Skeletal muscle satellite cell (primary cell): ENCODE results near the gene ESD.

Experiments used
- H3K27me3 ChIP-seq: 2 replicates; pipeline ENCODE4 v1.7.0; 2013; ENCODE audit warnings: low read length; ENCODE audit not compliant: control insufficient read depth, insufficient read depth
- H3K36me3 ChIP-seq: 2 replicates; pipeline ENCODE4 v1.7.0; 2013; ENCODE audit warnings: mild to moderate bottlenecking, control low read depth, low read length; ENCODE audit not compliant: insufficient read depth
- H3K4me1 ChIP-seq: 2 replicates; pipeline ENCODE4 v1.7.0; 2013; ENCODE audit warnings: low read length; ENCODE audit not compliant: control insufficient read depth, insufficient read depth
- H3K4me2 ChIP-seq: 2 replicates; pipeline ENCODE4 v1.7.0; 2013; ENCODE audit warnings: mild to moderate bottlenecking, low read length
- H3K4me3 ChIP-seq: 2 replicates; pipeline ENCODE4 v1.7.0; 2013; ENCODE audit warnings: low read length
- H3K9ac ChIP-seq: 2 replicates; pipeline ENCODE4 v1.7.0; 2013; ENCODE audit warnings: mild to moderate bottlenecking, low read depth, low read length, moderate library complexity
- H3K9me3 ChIP-seq: replicated peaks from 2 replicates; pipeline ENCODE4 v1.7.0; 2013; ENCODE audit warnings: mild to moderate bottlenecking, control low read depth, low read length

Gene ESD

DNA sequence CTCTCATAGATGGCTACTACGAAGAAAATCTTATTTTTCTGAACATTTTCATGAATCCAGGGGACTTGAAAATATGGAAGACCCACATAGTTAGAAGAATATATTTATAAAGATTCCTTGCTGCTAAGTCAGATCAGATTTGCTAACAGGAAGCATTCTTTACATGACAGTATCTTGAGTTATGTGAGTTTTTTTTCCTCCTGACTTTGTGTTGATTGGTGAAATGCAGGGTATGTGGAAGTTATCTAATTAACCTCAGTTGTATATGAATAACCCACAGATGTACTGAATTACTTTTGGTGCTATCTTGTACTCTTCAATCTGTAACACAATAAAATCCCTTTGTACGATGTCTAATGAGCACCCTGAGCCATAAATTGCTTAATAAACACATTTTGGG is 53.8 kb downstream of the ESD start:
- H3K4me1 ChIP-seq: peaks cover 10% of the 10 kb centered on the region
- H3K36me3 ChIP-seq: peaks cover 17% of the 10 kb centered on the region
- peak overlapping the region; percentile 7 for H3K4me2 ChIP-seq
- H3K9ac ChIP-seq: no peak overlapping the region
- no peak overlapping the region for H3K4me3 ChIP-seq
- no peaks in the 10 kb centered on the region for H3K9me3 ChIP-seq
- H3K27me3 ChIP-seq: no peaks in the 10 kb centered on the region

DNA sequence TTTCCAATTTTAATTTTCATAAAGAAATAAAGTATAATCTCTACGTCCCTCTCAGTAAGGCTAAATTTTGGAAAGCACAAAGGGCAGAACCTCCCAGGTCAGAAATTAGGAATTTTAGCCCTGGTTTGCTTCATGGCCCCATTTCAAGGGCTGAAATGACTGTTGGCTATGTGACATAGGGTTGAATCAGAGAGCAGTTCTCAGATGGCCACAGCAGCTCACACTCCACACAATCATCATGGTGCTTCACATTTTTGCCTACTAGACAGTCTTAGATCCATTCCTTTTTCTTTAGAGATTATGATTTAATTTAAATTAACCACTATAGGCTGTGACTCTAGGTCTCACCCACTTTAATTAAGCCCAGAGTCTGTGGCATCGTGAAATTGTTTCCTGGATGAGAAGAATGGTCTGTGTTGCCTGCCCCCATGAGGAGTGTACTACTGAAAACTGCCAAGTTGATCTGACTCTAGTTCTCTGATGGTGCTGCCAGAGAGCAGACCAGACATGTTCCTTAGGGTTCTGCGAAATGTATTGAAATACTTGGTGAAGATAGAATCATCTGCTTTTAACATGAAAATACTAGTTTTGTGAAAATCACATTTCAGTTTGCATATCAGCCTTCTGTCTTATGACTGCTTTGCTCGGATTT is 57.4 kb downstream of the ESD start:
- Histone ChIP-seq H3K4me3 (no peak overlapping the region), H3K4me1 (peaks cover 10% of the 10 kb centered on the region), H3K9ac (no peak overlapping the region), H3K36me3 (peaks cover 17% of the 10 kb centered on the region), H3K9me3 (no peaks in the 10 kb centered on the region), H3K4me2 (no peak overlapping the region), H3K27me3 (no peaks in the 10 kb centered on the region)

GRCh38 chr13:46738766-46739165 is 58.2 kb downstream of the ESD start:
- no peaks in the 10 kb centered on the region for H3K27me3 ChIP-seq
- peaks cover 12% of the 10 kb centered on the region for H3K36me3 ChIP-seq
- no peak overlapping the region for H3K9ac ChIP-seq
- no peak overlapping the region for H3K4me3 ChIP-seq
- no peaks in the 10 kb centered on the region for H3K9me3 ChIP-seq
- no peak overlapping the region for H3K4me2 ChIP-seq
- peaks cover 10% of the 10 kb centered on the region for H3K4me1 ChIP-seq

DNA sequence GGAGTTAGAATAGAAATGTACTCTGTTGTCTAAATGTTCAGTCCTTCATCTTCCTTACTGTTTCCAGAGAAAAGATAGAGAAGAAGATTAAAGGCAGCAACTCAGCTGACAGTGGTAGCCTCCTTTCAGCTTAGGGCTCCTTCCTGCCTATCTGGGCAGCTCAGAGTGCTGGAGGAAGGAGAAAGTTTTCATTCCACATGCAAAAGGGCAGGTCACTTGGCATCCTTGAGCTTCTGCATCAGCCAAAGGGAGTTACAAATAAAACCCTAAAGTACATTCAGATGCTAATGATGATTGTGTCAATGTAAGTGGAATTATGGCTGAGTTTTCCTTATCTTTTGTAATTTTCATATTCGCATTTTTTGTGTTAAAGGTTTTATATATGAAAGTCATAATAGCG is 58.9 kb downstream of the ESD start:
- Histone ChIP-seq H3K36me3 (peaks cover 12% of the 10 kb centered on the region), H3K4me1 (peaks cover 4% of the 10 kb centered on the region), H3K9me3 (no peaks in the 10 kb centered on the region), H3K4me2 (no peak overlapping the region), H3K9ac (no peak overlapping the region), H3K4me3 (no peak overlapping the region), H3K27me3 (no peaks in the 10 kb centered on the region)

DNA sequence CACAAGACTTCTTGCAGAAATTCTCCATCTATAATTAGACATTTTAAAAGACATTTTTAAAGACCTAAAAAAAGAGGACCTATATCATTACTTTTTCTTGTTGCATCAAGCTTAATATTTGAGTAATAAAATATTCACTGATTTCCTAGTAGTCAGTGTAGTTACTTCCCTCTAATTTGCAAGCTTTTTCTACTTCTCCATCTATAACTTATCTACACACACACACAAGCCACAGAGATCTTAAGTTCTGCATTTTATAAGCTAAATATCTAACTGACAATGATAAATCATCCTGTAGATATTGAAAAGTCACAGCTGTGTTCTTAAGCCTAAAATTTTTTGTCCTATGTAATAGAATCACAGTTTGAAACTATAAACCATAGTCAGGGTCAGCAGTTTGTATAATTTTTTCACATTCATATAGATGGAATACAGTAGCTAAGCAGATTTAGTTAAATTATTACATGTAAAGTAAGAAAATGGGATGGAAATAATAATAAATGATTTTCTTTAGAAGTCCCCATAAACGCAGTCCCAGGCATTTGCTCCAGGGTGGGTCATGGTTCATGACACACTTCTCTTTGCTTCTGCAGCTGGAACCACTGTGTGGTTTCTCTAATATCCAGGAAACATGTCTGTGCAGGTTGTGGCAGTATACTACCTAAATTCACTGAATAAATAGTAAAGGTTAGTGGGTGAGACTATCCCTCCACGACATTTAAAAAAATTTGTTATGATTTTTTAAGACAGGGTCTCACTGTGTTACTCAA is 60.2 kb downstream of the ESD start:
- Histone ChIP-seq H3K27me3 (no peaks in the 10 kb centered on the region), H3K36me3 (peaks cover 17% of the 10 kb centered on the region), H3K4me2 (no peak overlapping the region), H3K4me3 (no peak overlapping the region), H3K4me1 (no peaks in the 10 kb centered on the region), H3K9me3 (no peaks in the 10 kb centered on the region), H3K9ac (no peak overlapping the region)

GRCh38 chr13:46735425-46735824 is 61.5 kb downstream of the ESD start:
- Histone ChIP-seq H3K4me1 (no peaks in the 10 kb centered on the region), H3K9ac (no peak overlapping the region), H3K9me3 (no peaks in the 10 kb centered on the region), H3K4me3 (no peak overlapping the region), H3K27me3 (no peaks in the 10 kb centered on the region), H3K36me3 (peaks cover 16% of the 10 kb centered on the region), H3K4me2 (no peak overlapping the region)

DNA sequence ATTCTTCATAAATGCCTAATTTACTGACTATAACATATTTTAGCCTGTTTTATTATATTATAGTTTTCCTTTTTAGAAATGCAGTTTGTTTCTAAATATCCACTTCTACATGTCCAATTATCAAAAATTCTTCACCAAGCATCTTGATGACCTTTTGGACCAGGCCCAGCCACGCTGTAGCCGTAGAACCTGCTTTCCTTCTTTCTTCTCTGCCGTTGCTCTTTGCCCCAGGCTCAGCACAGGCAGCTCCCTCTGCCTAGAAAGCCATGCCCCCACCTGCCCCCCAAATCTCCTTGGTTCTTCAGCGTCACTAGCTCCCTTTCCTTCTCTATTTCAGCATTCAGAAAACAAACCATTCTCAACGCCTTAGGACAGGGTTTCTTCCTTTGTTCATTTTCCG is 65.4 kb downstream of the ESD start:
- Histone ChIP-seq H3K27me3 (no peaks in the 10 kb centered on the region), H3K9me3 (no peaks in the 10 kb centered on the region), H3K4me2 (no peak overlapping the region), H3K4me1 (no peaks in the 10 kb centered on the region), H3K4me3 (no peak overlapping the region), H3K36me3 (peaks cover 23% of the 10 kb centered on the region), H3K9ac (no peak overlapping the region)

- Histone ChIP-seq H3K4me1 (no peaks in the 10 kb centered on the region), H3K4me2 (no peak overlapping the region), H3K27me3 (no peaks in the 10 kb centered on the region), H3K4me3 (no peak overlapping the region), H3K9ac (no peak overlapping the region), H3K9me3 (no peaks in the 10 kb centered on the region), H3K36me3 (peaks cover 37% of the 10 kb centered on the region)
Observed at GRCh38 chr13:46728777-46729176, 68.2 kb downstream of the ESD start.

GRCh38 chr13:46726347-46726746 is 70.6 kb downstream of the ESD start:
- H3K4me3 ChIP-seq: no peak overlapping the region
- H3K4me1 ChIP-seq: no peaks in the 10 kb centered on the region
- peaks cover 28% of the 10 kb centered on the region for H3K36me3 ChIP-seq
- H3K27me3 ChIP-seq: no peaks in the 10 kb centered on the region
- no peaks in the 10 kb centered on the region for H3K9me3 ChIP-seq
- H3K4me2 ChIP-seq: no peak overlapping the region
- H3K9ac ChIP-seq: no peak overlapping the region
